Measurements from ENCODE around the gene SLC9A4.

GRCh38 chr2:102505290-102505689 is 32.3 kb downstream of the SLC9A4 start:
- TF ChIP-seq CTCF (conservative IDR thresholded peaks at IDR 0.05; ENCODE audit: low read length) (no peak), EZH2phosphoT487 (IDR thresholded peaks at IDR 0.05; ENCODE audit: borderline replicate concordance, low read depth, low read length) (no peak)
